ENCODE data around the gene CXCL9. TPM values are rescaled to one million over a fixed set of nuclear protein-coding genes. Genes with fewer than 3 reads are reported as not detected.

CXCL9 gene
- total RNA-seq, 2 donors from 2014 or later, result 0.52 to 1.1 TPM

- Histone ChIP-seq H3K9me3 (no peaks in the 10 kb centered on the region), H3K27ac (no peak overlapping the region), H3K36me3 (no peaks in the 10 kb centered on the region), H3K9ac (ENCODE audit: low read depth in 2 of 2, low read length in 2 of 2) (no peak overlapping the region), H3K27me3 (no peaks in the 10 kb centered on the region), H3K4me3 (no peak overlapping the region), H3K4me1 (no peaks in the 10 kb centered on the region)
- intact Hi-C loops (cut with DNase I), result no loop called here
- no peak for DNase-seq
- no peak for TF ChIP-seq CTCF (IDR thresholded peaks at IDR 0.05)
These were observed 3.3 kb upstream of the CXCL9 start for GRCh38 chr4:76010576-76010975.

DNA sequence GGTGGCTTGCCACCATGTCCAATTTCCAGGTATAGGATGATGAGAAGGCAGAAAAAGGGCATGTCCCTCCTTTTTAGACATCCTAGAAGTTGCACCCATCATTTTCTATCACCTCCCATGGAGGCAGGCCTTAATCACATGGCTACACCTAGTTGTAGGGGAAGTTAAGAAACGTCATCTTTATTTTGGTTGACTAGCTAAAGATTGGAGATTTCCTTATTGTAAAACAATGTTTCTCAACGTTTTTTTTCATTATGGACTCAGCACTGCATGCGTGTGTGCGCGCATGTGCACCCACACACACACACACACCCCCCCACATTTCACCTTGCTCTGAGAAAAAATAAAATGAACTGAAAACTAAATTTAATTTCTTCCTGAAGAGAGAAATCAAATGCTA is 2.0 kb upstream of the CXCL9 start:
- DNase-seq, result no peak
- Histone ChIP-seq H3K4me3 (no peak overlapping the region), H3K27me3 (no peaks in the 10 kb centered on the region), H3K9me3 (no peaks in the 10 kb centered on the region), H3K9ac (ENCODE audit: low read depth in 2 of 2, low read length in 2 of 2) (no peak overlapping the region), H3K27ac (no peak overlapping the region), H3K36me3 (no peaks in the 10 kb centered on the region), H3K4me1 (no peaks in the 10 kb centered on the region)
- intact Hi-C loops (cut with DNase I), result no loop called here
- no peak for TF ChIP-seq CTCF (IDR thresholded peaks at IDR 0.05)

GRCh38 chr4:76003620-76004019 is 3.7 kb downstream of the CXCL9 start:
- no peaks in the 10 kb centered on the region for H3K4me1 ChIP-seq
- H3K36me3 ChIP-seq, result no peaks in the 10 kb centered on the region
- intact Hi-C loops (cut with DNase I), result no loop called here
- DNase-seq, result no peak
- H3K9ac ChIP-seq (ENCODE audit: low read depth in 2 of 2, low read length in 2 of 2), result no peak overlapping the region
- H3K27me3 ChIP-seq, result no peaks in the 10 kb centered on the region
- H3K9me3 ChIP-seq, result no peaks in the 10 kb centered on the region
- no peak for TF ChIP-seq CTCF (IDR thresholded peaks at IDR 0.05)
- no peak overlapping the region for H3K27ac ChIP-seq
- no peak overlapping the region for H3K4me3 ChIP-seq

DNA sequence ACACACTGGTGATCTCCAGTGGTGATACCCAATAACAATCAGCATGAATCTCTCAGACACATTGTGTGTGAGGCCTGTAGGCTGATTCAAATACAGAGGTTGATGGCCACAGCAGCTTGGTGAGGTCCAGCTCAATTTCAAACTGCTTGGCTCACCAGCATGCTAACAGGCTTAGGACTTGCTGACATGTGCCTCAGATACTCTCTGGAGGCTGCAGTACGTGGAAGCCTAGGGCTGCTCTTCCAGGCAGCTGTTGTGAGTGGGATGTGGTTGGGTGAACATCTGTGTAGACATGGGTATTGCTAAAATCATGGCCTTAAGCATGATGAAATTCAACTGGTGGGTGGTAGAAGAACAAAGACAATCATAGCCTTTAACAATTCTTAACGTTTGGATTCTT is 4.3 kb downstream of the CXCL9 start:
- H3K27ac ChIP-seq, result no peak overlapping the region
- intact Hi-C loops (cut with DNase I), result no loop called here
- H3K27me3 ChIP-seq, result no peaks in the 10 kb centered on the region
- no peak overlapping the region for H3K4me3 ChIP-seq
- H3K36me3 ChIP-seq, result no peaks in the 10 kb centered on the region
- no peak overlapping the region for H3K9ac ChIP-seq (ENCODE audit: low read depth in 2 of 2, low read length in 2 of 2)
- no peaks in the 10 kb centered on the region for H3K9me3 ChIP-seq
- DNase-seq, result no peak
- TF ChIP-seq CTCF (IDR thresholded peaks at IDR 0.05), result no peak
- H3K4me1 ChIP-seq, result no peaks in the 10 kb centered on the region

GRCh38 chr4:76002176-76002575 is 5.1 kb downstream of the CXCL9 start:
- intact Hi-C loops (cut with DNase I), result no loop called here
- no peak overlapping the region for H3K4me3 ChIP-seq
- H3K36me3 ChIP-seq, result no peaks in the 10 kb centered on the region
- no peak overlapping the region for H3K9ac ChIP-seq (ENCODE audit: low read depth in 2 of 2, low read length in 2 of 2)
- no peaks in the 10 kb centered on the region for H3K9me3 ChIP-seq
- no peaks in the 10 kb centered on the region for H3K27me3 ChIP-seq
- no peaks in the 10 kb centered on the region for H3K4me1 ChIP-seq
- no peak overlapping the region for H3K27ac ChIP-seq
- TF ChIP-seq CTCF (IDR thresholded peaks at IDR 0.05), result no peak
- DNase-seq, result no peak

- no peak for TF ChIP-seq CTCF (IDR thresholded peaks at IDR 0.05)
- DNase-seq, result no peak
- Histone ChIP-seq H3K9me3 (no peaks in the 10 kb centered on the region), H3K4me1 (no peaks in the 10 kb centered on the region), H3K27ac (no peak overlapping the region), H3K4me3 (no peak overlapping the region), H3K9ac (ENCODE audit: low read depth in 2 of 2, low read length in 2 of 2) (no peak overlapping the region), H3K36me3 (no peaks in the 10 kb centered on the region), H3K27me3 (no peaks in the 10 kb centered on the region)
- intact Hi-C loops (cut with DNase I), result loop anchor here (2.0 kb wide), 1 partner anchor 65 kb away; no protein-coding TSS in a partner anchor
These were observed 5.6 kb downstream of the CXCL9 start for GRCh38 chr4:76001700-76002099.

Data from colonic mucosa (tissue), 4 donors.